GM12875 (cell line): ENCODE measurements around the gene S100A13.
A peak's percentile ranks its signal among the peaks of the same experiment; 100 is the strongest.
"Not testable (repeated sequence)": the region's sequence is repeated elsewhere in the genome, so short reads cannot be mapped to it uniquely, and the experiment has no call there.

Experiments used
- H3K4me3 ChIP-seq: one replicate; pipeline ENCODE4 v1.5.1; 2011; ENCODE audit warnings: low read depth, low read length, control low read depth
- CTCF ChIP-seq: IDR thresholded peaks from 2 replicates; pipeline ENCODE4 v1.5.1; 2011; ENCODE audit warnings: low read depth, mild to moderate bottlenecking, control low read depth, inconsistent platforms, low read length, moderate library complexity, borderline replicate concordance; ENCODE audit not compliant: insufficient read depth

Gene S100A13

DNA sequence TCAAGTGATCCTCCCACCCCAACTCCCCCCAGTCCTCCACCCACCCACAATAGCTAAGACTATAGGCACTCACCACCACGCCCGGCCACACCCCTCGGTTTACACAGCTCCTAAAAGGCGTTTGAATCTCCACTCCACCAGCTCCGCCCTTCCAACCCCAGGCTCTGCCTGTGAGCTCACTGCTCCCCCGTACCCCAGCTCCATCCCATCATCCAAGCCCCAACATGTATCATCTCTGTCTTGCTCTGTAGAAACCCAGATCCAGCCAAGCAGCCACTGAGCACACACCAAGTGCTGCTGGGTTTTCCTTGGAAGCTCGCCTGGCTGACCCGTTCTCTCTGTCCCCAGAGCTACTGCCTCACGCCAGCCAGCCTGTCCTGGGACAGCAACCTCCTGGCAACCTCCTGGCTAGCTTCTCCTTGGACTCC, 49.7 kb downstream of the S100A13 start:
- no peak overlapping the region for H3K4me3 ChIP-seq
- no peak for TF ChIP-seq CTCF

DNA sequence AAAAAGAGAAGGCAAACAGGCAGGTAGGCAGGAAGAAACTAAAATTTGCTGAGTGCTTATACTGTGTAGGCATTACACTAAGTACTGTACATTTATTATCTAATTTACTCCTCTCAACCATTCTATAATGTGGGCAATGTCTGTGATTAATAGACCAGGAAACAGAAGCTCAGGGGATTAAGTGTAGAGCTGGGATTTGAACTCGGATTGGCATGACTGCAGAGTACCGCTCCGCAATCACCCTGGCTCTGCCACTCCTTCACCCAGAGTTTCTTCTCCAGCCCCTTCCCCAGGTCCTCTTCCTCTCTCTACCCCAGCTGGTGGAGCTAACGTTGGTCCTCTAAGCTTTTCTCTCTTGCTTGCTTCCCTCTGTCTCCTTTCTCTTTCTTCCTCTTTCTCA, 50.2 kb downstream of the S100A13 start:
- TF ChIP-seq CTCF: no peak
- no peak overlapping the region for H3K4me3 ChIP-seq

DNA sequence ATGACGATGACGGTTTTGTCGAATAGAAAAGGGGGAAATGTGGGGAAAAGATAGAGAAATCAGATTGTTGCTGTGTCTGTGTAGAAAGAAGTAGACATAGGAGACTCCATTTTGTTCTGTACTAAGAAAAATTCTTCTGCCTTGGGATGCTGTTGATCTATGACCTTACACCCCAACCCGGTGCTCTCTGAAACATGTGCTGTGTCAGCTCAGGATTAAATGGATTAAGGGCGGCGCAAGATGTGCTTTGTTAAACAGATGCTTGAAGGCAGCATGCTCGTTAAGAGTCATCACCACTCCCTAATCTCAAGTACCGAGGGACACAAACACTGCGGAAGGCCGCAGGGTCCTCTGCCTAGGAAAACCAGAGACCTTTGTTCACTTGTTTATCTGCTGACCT, 51.8 kb downstream of the S100A13 start:
- not testable (repeated sequence) for H3K4me3 ChIP-seq

DNA sequence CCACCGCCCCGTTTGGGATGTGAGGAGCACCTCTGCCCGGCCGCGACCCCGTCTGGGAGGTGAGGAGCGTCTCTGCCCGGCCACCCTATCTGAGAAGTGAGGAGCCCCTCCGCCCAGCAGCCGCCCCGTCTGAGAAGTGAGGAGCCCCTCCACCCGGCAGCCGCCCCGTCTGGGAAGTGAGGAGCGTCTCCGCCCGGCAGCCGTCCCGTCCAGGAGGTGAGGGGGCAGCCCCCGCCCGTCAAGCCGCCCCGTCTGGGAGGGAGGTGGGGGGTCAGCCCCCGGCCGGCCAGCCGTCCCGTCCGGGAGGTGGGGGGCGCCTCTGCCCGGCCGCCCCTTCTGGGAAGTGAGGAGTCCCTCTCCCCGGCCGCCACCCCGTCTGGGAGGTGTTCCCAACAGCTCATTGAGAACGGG, 52.2 kb downstream of the S100A13 start:
- H3K4me3 ChIP-seq: not testable (repeated sequence)

GRCh38 chr1:153573351-153573750, 54.0 kb downstream of the S100A13 start:
- H3K4me3 ChIP-seq: no peak overlapping the region
- TF ChIP-seq CTCF: no peak

DNA sequence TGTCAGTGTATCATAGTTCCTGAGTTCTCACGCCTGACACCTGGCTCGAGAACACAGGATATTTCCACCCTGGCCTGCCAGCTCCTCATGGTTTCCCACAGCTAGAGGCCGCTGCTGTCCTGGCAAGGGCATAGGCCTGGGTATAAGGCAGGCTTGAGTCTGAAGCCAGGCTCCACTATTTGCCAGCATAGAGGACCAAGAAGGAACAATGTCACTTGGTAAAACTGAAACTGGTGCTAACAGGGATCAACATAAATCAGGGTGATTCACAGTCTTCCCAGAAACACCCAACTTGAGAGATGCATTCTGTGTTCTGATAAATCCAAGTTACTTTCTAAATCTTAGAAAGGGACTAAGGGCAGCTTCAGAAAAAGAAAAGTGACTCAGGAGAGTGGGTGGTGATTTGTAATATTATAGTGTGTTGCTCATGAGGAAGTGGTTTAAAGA, 54.7 kb downstream of the S100A13 start:
- peak; percentile 84 for TF ChIP-seq CTCF
- H3K4me3 ChIP-seq: no peak overlapping the region

DNA sequence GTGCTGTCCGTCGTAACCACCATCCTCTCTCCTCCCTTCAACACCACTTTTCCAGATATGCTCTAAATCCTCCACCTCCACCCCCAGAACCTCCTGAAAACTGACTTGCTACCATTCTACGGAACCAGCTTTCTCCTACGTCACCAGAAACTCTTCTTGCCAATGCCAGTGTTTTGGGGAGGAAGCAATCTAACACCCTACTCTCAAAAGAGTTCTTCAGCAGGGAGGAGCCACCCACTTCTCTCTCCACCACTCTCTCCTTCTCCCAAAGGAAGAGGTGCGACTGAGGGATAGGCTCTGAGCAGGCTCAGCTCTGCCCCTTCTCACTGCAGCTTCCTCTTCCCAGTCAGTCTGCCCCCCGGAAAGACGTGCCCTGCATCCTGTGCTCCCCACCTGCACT, 55.6 kb downstream of the S100A13 start:
- TF ChIP-seq CTCF: no peak
- H3K4me3 ChIP-seq: no peak overlapping the region

GRCh38 chr1:153570874-153571273, 56.4 kb downstream of the S100A13 start:
- no peak for TF ChIP-seq CTCF
- no peak overlapping the region for H3K4me3 ChIP-seq
